Pulmonary artery endothelial cell (primary cell): ENCODE measurements around the gene ANKRD44. TPM values are rescaled to one million over a fixed set of nuclear protein-coding genes. Genes with fewer than 3 reads are reported as not detected.

Source experiments
- DNase-seq: peaks from one replicate; pipeline ENCODE4 v3.0.0-alpha.2; 2011; ENCODE audit warnings: low read depth, low spot score
- total RNA-seq: library from RNA; depleted of rRNA; stranded (reverse); fragments of >200 nt; gene quantifications from 2 replicates; pipeline ENCODE4 v1.2.3, GENCODE V29; 2014

Gene ANKRD44
- total RNA-seq, 1 donor from 2014 or later, result 13.7 TPM

DNA sequence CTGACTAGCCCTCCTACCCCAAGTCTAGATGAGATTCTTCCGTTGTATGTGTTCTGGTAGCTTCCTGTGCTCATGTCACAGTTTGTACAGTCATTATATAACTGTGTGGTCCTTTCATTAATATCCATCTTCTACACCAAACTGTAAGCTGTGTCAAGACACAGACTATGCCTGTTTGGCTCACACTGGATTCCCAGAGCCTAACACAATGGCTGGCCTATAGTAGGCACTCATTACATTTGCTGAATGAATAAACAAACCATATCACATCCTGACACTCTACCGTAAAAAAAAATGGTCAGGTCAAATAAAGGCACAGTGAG, 72.6 kb downstream of the ANKRD44 start:
- DNase-seq, result no peak

DNA sequence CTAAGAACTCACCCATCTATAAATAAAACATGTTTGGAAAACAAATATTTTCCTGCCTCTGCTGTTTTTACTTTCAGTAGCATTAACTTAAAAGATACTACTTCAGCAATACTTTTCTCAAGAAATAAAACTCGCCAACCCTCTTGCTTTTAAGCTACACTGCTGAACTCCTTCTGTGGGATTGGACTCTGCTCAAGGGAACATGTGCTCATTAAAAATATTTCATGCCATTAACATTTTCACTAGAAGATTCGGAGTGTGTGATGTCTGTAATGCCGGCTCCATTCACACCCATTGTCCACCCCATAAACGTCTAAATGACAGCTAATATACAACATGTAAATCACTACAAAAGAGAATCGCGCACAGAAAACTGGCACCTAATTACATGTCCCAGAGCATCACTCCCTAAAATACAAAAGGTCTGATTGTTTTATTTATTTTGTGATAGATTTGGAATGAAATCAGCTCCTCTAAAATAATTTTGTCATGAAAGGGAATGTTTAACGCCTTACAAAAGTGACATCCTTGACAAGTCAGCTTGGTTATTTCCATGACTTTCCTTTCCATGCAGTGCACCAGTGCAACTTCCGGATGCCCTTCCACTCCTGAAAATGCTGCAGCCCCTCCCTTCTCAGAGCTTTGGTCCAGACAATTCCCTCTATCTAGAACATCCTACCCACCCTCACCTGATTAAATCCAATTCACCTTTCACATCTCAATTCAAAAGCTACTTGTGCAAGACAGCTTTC, 73.1 kb downstream of the ANKRD44 start:
- no peak for DNase-seq

DNA sequence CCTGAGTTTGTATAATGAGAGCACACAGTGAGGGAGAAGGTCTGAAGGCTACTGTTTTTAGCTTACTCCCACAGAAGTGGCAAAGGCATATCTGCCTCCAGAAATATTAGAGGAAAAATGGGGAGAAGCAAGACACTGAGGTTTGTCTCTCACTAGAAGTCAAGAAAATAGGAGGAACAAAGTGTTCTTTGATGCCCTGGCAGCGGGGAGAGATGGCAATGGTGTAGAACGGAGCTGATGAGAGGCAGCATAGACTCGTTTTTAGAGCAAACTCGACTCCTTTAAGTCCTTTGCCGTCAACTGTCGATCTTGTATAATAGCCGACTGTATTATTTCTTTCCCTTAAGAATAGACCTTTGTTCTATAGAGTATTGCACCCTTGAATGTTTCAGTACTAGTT, 73.8 kb downstream of the ANKRD44 start:
- no peak for DNase-seq

DNA sequence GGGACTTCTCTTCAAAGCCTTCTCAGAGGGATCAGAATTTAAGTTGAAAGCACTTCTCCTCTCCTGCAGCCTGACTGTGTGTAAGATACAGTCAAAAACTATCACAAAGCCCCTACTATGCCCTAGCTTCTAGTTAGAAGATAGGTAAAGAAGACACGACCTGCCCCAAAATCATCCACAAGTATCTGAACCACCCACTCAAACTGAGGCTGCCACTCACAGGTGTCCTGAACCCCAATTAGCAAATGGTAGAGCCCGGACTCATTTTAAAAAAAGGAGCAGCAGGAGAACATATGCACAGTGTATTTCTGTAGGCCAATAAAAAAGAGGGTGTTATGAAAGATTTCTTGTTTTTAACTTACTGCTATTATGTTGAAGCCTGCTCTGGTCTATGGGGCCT, 74.4 kb downstream of the ANKRD44 start:
- no peak for DNase-seq

DNA sequence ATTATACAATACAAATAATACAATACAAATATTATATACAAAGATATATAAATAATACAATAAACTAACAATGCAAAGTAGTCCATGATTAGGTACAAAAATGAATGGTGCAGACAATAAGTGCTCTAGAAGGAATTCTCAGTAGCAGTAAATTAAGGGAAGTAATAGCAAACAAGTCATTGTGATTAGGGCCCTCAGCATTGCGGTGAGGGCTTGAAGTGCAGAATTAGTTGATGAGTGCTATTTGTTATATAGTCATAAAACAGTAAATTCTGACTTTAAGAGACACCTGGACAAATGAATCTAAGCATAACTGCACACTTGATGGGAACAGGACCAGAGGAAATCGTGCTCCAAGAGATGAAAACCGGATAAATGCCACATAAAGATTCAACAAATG, 74.9 kb downstream of the ANKRD44 start:
- no peak for DNase-seq

DNA sequence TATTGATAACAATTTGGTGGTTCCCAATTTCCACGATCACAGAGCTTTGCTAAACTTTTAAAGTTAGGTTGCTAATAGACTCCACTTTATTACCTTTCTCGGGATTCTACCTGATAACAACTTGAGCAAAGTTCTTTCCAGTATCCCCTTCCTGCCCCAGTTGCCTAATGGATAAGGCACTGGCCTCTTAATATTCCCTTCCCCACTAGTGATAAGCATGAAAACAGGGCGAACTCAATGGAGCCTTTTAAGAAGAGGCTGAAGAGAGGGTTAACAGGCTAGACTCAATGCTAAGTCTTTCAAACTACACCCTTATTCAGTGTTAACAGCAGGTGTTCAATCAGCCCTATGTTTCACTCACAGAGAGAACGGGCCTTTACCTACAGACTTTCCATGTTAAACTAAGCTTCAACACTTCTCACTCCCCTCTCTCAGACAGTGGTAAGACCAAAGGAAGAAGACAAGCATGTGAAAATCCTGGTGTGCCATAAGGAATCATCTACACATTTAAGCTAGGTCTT, 75.8 kb downstream of the ANKRD44 start:
- no peak for DNase-seq

DNA sequence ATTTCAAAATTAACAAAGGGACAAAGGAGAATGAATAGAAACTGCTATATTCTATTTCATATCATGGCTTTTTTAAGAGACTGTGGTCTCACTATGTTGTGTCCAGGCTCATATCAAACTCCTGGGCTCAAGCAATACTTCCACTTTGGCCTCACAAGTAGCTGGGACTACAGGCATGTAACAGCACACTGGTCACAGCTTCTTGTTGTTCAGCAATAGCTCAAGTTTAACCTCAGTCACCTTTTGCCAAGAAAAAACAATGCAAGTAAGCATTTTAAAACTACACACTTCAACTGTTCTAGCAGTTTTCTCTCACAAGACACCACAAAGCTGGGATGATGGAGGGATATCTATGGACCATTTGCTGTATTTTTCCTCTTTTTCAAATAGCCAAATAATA, 77.1 kb downstream of the ANKRD44 start:
- DNase-seq, result no peak

DNA sequence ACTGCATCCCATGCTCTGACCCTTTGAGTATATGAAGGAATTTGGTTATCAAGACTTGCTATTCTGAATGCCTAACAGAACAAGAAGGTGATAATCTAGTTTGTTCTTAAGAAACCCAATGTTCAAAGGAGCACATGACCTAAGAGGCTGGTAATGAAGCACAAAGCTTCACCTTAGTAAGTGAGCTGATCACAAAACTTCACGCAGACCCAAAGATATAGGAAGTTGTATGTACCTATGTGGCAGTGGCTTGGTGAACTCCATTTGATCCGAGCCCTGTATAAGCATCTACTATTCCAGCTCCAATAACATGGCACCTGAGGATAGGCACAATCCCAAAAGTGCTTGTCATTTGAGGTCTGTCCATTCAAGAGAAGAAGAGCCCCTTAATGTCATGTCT, 78.6 kb downstream of the ANKRD44 start:
- no peak for DNase-seq

DNA sequence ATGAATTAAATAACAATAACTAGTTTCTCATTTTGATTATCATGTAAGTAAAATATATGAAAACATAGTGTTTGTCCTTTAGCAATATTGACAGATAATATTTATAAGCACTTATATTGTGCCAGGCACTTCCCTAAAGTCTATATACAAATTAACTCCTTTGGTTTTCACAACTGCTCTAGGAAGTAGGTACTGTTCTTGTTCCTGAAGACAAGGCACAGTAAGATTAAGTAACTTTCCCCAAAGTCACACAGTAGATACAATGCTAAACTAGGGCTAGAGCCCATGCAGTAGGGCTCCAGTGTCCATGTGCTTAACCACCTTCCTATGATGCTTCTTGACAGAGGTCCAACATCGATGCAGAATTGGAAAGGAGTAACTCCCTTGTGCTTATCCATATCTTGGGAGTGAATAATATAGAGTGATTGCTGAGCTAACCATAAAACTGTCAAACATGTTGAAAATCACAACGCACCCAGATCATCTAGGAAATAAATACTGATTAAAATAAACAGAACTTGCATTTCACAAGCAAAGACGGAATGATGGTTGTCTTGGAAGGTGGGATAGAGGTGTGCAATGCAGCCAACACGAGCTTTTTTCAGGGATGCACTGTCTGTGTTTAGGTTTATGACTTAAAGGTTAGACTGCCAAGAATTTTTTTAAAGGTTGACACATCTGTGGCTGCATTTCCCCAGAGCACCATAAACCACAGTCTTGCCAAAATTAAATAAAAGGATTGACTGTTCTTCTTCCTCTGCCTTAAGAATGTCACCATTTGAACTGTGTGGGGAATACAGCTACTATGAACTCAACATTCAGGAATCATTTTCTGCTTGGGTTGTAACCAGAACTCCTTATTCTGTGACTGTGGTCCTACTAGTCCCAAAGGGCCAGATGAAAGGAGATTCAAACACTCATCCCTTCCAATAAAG, 80.8 kb downstream of the ANKRD44 start:
- no peak for DNase-seq

DNA sequence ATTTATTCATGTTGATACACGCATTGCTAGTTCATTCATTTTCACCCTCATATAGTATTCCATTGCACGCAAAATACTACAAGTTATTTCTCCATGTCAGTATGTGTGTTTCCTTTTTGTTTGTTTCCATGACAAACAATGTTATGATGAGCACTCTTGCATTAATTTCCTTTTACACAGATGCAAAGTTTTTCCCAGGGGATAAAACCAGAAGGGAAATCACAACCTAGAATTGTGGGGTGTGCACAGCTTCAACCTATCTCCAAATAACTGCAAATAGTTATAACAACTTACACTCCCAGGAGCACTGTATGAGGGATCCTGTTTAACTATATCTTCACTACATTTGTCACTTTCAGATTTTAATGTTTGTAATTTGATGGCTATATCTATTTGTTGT, 87.1 kb downstream of the ANKRD44 start:
- DNase-seq, result no peak

DNA sequence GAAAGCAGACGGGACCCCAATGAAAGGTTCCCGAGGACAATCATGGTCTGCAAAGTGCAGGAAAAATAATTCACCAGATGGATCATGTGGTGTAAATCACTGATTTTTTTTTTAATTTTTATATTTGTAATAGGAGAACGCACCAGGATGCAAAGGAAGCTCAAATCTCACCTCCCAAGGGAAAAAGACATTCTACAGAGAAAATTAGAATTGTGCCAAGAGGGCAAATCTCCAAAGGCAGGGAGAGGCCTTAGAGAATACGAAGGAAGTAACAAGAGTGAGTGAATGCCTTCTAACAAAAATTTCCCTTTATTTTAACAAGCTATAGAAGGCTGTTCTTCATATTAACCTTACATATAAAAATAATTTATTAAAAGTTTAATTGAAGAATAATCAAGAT, 90.9 kb downstream of the ANKRD44 start:
- no peak for DNase-seq

DNA sequence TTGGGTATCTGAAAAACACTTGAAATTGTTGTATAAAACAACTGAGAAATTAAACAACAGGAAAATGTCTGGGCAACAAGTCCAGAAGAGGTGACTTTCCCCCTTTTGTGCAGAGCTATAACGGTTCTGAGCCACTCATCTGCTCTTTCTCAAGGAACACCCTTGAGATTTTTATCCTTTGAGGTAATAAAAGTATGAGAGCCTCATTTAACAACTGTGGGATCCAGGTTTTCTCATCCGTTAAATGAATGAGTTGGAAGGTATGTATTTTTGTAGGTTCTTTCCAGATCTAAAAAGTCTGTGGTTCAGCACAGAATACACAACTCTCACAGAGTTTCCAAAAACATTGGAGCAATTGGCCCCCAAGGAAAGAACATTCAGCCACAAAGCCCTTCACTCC, 93.0 kb downstream of the ANKRD44 start:
- no peak for DNase-seq

DNA sequence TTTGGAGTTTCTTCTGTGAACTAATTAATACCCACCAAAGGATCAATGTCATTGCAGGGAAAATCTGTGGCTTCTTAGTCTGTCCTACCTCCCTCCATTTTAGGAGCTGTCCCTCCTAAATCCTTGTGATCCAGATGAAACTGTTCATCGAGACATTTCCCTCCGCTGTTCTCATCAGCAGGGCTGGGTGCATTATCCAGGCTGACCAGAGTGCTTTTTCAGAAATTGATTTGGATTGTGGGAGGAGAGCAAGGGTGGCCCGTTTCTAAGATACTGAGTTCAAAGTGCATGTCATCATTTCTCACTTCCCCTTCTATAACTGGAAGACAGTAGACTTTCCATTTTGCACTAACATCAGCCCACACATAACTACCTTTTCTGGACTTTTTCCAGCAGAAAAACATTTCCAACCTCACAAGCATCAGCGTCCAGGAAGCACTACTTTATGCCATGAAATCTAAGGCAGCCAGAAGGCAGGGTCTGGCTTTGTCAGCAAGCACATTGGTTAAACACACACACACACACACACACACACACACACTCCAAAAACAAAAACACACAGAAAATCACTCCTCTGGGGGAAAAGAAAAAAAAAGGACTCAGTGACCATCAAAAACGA, 94.1 kb downstream of the ANKRD44 start:
- no peak for DNase-seq

DNA sequence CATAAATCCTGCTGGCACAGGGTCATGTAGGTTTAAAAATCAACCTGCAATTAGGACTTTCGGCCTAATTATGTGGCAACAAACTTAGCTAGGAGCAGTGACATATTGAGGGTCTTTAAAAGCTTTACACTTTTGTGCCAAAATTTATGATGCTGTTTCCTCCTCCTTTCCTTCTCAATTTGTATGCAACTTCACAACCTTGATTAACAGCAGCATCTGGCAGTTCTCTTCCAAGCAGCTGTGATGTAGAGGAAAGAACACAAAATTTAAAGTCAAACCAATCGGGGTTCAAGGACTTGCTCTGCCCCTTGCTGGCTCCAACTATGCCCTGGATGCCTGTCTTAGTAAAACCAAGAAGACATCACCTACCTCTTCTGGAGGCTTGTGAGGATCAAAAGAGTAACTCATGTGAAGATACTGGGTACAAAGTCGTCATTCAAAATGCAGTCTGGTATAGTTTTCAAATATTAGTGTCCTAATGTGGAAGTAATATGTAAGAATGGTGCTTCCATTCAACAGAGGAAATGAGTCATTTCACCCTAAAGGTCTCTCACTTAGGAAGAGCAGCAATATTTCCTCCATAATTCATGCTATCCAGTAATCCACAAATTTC, 94.7 kb downstream of the ANKRD44 start:
- DNase-seq, result no peak

DNA sequence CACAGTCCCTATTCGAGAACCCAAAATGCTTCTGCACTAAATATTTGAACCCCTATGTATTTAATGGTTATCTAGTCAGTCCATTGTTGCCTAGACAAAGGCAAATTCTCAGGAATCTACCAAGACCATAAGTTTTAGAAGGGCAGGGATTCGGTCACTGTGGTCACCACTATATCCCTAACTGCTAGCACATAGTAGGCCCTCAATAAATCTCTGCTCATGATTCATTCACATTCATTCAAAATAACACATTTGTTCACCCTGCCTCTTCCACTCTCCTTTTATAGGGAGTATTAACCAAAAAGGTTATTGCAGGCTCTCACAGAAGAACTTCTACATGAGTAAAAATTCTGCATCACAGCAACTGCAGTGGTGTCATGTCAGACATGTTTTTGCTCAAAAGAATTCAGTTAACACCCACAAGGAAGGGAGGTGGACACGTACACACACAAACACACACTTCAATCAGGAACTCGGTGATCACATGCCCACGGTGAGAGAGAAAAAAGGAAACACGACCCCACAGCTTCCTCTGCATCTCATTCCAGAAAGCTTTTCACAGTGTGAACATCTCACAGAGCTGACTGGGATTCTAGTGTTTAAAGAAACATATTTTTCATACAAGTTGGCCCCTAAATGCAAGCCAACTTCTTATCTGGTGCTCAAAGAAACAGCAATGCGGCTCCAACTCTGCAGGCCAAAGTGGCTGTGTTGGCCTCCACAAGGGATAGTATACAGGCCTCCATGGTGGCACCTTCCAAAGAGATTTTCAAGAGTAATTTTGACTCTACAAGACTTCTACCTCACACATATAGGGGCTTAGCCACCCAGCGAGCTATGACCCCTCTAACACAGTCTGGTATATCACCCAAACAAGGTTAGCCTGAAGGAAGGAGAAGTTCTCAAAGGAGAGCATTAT, 98.0 kb downstream of the ANKRD44 start:
- DNase-seq, result no peak

DNA sequence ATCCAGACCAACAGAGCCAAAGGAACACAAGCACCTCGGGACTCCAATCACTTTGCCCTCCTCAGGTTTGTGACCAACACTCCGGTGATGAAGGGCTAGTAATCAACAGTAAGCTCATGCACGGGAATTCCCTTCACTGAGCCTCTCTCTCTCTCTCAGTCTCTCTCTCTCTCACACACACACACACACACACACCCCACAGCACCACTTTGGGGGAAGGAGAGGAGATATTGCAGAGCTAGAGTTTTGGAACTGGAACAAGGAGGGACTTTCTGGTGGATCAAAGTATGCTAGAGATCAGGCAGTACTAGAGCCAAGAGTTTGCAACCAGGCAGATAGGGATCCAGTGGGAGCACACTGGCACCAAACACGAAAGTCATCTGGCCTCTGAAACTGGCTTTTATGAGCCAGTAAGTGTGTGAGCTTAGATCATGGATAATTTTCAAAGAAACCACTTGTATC, 98.7 kb downstream of the ANKRD44 start:
- DNase-seq, result no peak

DNA sequence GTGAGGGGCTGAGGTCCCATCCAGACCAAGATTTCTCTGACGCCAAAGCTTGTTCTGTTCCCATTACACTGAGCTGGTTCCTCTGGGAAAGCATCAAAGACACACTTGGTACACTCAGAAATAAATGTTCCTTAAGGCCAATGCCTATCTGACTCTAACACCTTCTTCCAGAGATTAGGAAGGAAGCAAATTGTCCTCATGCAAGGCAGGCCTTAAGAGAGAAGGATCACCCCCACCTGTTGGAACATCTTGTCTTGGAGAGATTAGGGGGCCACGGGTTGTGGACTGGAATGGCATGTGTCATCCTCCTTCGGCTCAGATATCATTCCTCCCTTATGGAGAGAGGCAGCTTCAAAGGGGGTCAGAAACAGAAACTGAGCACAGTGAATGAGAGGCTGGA, 100.2 kb downstream of the ANKRD44 start:
- no peak for DNase-seq

DNA sequence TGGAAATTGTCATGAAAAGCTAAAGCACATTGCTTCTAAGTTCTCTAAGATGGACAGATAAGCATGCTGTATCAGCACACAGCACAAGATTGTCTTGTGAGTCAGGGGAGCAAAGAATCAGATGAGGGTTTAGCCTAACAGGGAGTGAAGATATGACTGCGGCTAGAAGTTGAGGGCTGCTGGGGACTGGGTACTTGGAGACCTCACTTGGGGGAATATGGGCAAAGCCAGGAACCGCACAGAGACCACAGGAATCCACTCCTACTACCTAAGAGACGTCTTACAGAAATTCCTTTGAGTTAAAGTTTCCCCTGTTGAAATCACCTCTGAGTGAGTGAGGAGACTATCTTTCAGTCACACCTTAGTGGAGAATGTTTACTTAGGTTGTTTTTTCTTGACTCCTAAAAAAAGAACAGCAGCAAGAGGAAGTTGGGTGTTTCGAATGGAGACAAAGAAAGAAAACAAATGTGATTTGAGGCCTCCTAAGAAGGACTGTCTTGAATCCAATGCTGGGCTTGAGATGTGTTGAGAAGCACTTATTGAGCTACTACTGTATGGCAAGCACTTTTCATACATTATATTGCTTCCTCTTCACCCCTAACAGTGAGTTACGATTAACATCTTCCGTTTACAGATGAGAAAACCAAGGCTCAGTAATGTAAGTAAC, 100.7 kb downstream of the ANKRD44 start:
- DNase-seq, result no peak

DNA sequence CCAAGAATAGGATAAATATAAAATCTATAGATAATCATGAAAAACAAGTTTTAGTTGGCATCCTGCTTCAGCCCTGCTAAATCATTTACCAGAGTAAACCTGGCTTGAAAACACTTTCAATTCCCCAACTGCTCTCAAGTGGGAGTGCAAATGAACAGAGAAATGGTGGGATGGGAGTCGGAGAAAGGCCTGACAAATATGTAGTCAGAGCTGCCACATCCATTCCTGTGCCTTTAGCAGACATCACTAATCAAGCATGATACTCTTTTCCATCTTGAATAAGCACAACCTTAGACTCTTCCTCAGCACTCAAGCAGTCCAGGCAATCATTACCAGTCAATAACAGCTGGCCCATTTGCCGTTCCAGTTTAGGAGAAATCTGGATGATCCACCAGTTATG, 101.3 kb downstream of the ANKRD44 start:
- no peak for DNase-seq

DNA sequence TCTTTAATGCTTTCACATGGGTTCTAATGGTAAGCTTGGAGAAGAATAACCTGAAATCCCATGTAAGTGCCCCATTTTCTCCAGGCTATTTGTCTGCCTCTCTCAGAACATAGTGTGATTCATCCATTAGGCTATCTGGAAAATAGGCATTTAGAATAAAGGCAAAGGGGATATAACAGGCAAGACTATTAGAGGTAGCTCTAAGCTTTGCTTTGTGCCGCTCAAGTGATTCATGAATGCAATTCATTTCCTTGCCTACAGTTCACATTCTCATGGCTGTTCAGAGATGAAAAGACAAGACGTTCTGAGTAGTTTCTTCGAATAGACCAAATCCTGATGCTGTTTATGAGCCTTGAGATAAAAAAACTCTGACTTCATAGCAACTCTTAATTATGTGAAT, 101.7 kb downstream of the ANKRD44 start:
- DNase-seq, result no peak
